Measurements from ENCODE around the gene UBAC2.

The UBAC2 gene

DNA sequence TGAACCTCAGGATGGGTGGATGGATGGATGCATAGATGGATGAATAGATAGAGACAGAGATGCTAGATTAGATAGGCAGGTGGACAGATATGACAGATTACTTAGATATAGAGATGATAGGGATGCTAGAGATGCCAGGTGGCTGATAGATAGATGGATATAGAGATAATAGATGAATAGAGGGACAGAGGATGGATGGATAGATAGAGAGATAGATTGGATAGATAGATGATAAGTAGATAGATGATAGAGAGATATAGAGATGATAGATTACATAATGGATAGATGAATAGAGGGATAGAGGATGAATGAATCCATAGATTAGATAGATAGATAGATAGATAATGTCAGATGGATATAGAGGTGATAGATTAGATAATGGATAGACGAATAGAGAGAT lies 212.2 kb downstream of the UBAC2 start:
- Histone ChIP-seq H2AFZ (ENCODE audit: low read depth) (no peak overlapping the region), H3K79me2 (ENCODE audit: insufficient read depth, low read depth) (no peaks in the 10 kb centered on the region), H3K4me3 (IDR thresholded peaks at IDR 0.05; ENCODE audit: insufficient read depth, low read depth, low read length) (no peak overlapping the region), H3K27me3 (ENCODE audit: insufficient read depth, low read depth) (no peaks in the 10 kb centered on the region), H3K27ac (no peak overlapping the region), H4K20me1 (ENCODE audit: insufficient read depth) (no peaks in the 10 kb centered on the region), H3K4me2 (no peak overlapping the region), H3K36me3 (ENCODE audit: insufficient read depth) (no peaks in the 10 kb centered on the region), H3K4me1 (ENCODE audit: low read depth, poor library complexity, severe bottlenecking) (no peaks in the 10 kb centered on the region), H3K9ac (no peak overlapping the region)
- TF ChIP-seq, protein P1, sequence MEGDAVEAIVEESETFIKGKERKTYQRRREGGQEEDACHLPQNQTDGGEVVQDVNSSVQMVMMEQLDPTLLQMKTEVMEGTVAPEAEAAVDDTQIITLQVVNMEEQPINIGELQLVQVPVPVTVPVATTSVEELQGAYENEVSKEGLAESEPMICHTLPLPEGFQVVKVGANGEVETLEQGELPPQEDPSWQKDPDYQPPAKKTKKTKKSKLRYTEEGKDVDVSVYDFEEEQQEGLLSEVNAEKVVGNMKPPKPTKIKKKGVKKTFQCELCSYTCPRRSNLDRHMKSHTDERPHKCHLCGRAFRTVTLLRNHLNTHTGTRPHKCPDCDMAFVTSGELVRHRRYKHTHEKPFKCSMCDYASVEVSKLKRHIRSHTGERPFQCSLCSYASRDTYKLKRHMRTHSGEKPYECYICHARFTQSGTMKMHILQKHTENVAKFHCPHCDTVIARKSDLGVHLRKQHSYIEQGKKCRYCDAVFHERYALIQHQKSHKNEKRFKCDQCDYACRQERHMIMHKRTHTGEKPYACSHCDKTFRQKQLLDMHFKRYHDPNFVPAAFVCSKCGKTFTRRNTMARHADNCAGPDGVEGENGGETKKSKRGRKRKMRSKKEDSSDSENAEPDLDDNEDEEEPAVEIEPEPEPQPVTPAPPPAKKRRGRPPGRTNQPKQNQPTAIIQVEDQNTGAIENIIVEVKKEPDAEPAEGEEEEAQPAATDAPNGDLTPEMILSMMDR (conservative IDR thresholded peaks at IDR 0.05; ENCODE audit: low read depth, low read length), result no peak

DNA sequence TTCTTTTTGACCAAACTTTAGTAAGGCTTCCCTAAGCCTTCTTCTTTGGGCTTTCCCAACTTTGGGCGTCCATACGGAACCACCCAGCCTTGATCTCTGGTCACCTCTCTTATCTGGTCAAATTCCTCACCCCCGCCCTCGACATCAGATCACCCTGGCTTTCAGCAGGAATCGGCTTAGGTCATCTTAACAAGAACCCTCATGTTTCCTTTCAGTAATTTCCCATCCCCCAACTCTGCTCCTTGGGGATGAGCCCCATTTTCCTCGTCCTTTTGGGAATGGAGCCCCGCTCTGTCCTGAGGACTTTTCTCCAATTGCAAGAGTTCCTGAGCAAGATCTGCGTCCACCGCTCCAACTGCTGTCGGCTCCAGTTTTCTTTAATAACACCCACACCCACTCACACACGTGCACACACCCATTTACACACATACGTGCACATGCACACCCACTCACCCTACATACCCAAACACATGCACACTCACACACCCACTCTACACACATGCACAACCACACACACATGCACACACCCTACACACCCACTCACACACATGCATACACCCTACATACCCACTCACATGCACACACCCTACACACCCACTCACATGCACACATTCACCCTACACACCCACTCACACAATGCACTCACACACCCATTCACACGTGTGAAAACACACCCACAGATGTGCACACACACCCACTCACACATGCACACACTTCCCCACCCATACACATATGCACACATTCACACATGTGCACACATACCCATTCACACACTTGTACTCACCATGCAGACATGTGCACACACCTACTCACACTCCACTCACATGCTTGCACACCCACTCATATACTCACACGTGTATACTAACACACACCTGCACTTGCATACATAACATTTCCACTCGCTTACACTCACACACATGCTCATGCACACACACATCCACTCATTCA lies 213.7 kb downstream of the UBAC2 start:
- H3K36me3 ChIP-seq (ENCODE audit: insufficient read depth), result no peaks in the 10 kb centered on the region
- H3K27me3 ChIP-seq (ENCODE audit: insufficient read depth, low read depth), result no peaks in the 10 kb centered on the region
- no peak overlapping the region for H2AFZ ChIP-seq (ENCODE audit: low read depth)
- TF ChIP-seq, protein P1 (conservative IDR thresholded peaks at IDR 0.05; ENCODE audit: low read depth, low read length), result no peak
- H3K4me2 ChIP-seq, result no peak overlapping the region
- H3K9ac ChIP-seq, result no peak overlapping the region
- H4K20me1 ChIP-seq (ENCODE audit: insufficient read depth), result no peaks in the 10 kb centered on the region
- H3K27ac ChIP-seq, result no peak overlapping the region
- H3K4me1 ChIP-seq (ENCODE audit: low read depth, poor library complexity, severe bottlenecking), result no peaks in the 10 kb centered on the region
- H3K4me3 ChIP-seq (IDR thresholded peaks at IDR 0.05; ENCODE audit: insufficient read depth, low read depth, low read length), result no peak overlapping the region
- H3K79me2 ChIP-seq (ENCODE audit: insufficient read depth, low read depth), result no peaks in the 10 kb centered on the region

DNA sequence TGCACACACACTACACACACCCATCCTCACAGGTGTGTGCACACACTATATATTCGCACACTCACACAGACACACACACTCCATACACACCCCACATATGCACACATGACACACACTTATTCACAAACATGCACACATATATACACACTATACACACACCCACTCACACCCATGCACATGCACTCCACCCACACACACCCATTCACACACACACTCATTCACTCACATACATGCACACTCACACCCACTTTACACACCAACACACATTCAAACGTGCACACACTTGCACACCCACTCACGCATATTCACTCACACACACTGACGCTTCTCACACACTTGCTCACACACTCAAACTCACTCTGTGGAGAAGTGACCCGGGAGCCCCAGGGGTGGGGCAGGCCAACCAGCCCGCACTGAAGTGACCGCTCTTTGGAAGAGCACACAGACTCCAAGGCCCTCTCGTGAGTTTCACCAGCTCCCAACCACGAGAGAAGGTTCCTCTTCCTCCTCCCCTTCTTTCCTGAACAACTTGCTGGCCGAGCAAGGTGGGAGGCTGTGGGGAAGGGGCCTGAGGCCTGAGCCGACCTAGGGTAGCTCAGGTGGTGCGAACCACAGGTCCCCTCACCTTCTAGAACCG lies 214.5 kb downstream of the UBAC2 start:
- Histone ChIP-seq H4K20me1 (ENCODE audit: insufficient read depth) (no peaks in the 10 kb centered on the region), H3K27me3 (ENCODE audit: insufficient read depth, low read depth) (no peaks in the 10 kb centered on the region), H3K79me2 (ENCODE audit: insufficient read depth, low read depth) (no peaks in the 10 kb centered on the region), H3K27ac (no peak overlapping the region), H3K4me2 (no peak overlapping the region), H3K4me1 (ENCODE audit: low read depth, poor library complexity, severe bottlenecking) (peaks cover 7% of the 10 kb centered on the region), H2AFZ (ENCODE audit: low read depth) (no peak overlapping the region), H3K36me3 (ENCODE audit: insufficient read depth) (no peaks in the 10 kb centered on the region), H3K4me3 (IDR thresholded peaks at IDR 0.05; ENCODE audit: insufficient read depth, low read depth, low read length) (no peak overlapping the region), H3K9ac (no peak overlapping the region)
- TF ChIP-seq, protein P1 (conservative IDR thresholded peaks at IDR 0.05; ENCODE audit: low read depth, low read length), result no peak

DNA sequence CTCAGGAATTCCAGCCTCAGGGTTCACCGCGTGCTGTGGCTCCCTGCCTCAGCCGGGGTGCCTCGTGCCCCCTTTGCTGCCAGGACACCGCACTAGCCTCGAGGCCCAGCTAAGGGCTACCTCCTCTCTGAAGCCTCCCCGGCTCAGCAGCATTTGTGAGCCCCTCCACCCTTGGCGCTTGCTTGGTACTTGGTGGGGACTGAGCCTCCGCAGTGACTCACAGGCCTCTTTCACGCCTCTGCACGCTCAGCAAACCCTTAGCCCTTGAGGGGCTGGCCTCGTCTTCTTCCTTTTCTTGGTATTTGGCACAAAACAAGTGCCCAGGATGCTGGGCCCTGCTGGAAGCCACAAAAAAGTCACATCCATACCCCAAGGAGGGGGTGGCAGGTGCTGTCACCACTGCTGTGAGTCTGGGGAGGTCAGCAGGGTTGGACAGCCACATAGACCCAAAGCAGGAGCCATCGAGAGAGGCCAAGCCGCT lies 215.2 kb downstream of the UBAC2 start:
- TF ChIP-seq, protein P1 (conservative IDR thresholded peaks at IDR 0.05; ENCODE audit: low read depth, low read length), result no peak
- no peak overlapping the region for H3K4me2 ChIP-seq
- no peak overlapping the region for H2AFZ ChIP-seq (ENCODE audit: low read depth)
- no peaks in the 10 kb centered on the region for H3K27me3 ChIP-seq (ENCODE audit: insufficient read depth, low read depth)
- peaks cover 13% of the 10 kb centered on the region for H3K4me1 ChIP-seq (ENCODE audit: low read depth, poor library complexity, severe bottlenecking)
- H3K27ac ChIP-seq, result no peak overlapping the region
- no peaks in the 10 kb centered on the region for H4K20me1 ChIP-seq (ENCODE audit: insufficient read depth)
- H3K36me3 ChIP-seq (ENCODE audit: insufficient read depth), result no peaks in the 10 kb centered on the region
- no peaks in the 10 kb centered on the region for H3K79me2 ChIP-seq (ENCODE audit: insufficient read depth, low read depth)
- H3K9ac ChIP-seq, result no peak overlapping the region
- H3K4me3 ChIP-seq (IDR thresholded peaks at IDR 0.05; ENCODE audit: insufficient read depth, low read depth, low read length), result no peak overlapping the region
